ENCODE data around the gene ADAR. TPM values are rescaled to one million over a fixed set of nuclear protein-coding genes. Genes with fewer than 3 reads are reported as not detected.

ADAR gene
- total RNA-seq, 2 experiments from 2014 or later = 206 to 210 TPM

- no peak overlapping the region for H3K27ac ChIP-seq (ENCODE audit: low read depth in 1 of 2, low read length in 2 of 2)
- peaks cover 91% of the 10 kb centered on the region for H3K36me3 ChIP-seq (ENCODE audit: insufficient read depth, low read length)
- no peak overlapping the region for H3K4me3 Mint-ChIP-seq
- peaks cover 97% of the 10 kb centered on the region for H3K36me3 Mint-ChIP-seq (ENCODE audit: low read depth)
- H3K27me3 Mint-ChIP-seq = no peaks in the 10 kb centered on the region
- no peak for TF ChIP-seq CTCF (IDR thresholded peaks at IDR 0.05)
- no peaks in the 10 kb centered on the region for H3K27me3 ChIP-seq (ENCODE audit: control insufficient read depth in 1 of 2, insufficient read depth in 2 of 2, low read length in 2 of 2)
- H3K4me1 Mint-ChIP-seq (ENCODE audit: low read depth) = peaks cover 22% of the 10 kb centered on the region
- ChIA-PET CTCF (interaction anchor here (0.5 to 1.2 kb wide), 3 partner anchors 13 to 1273 kb away, joined by 3 read pairs; partner anchors contain the start of gene ADAR), POLR2A (interaction anchor here (1.2 to 3.0 kb wide), 3 partner anchors 11 to 68 kb away, joined by 3 to 12 read pairs (median 7); partner anchors contain the start of gene ADAR)
- ATAC-seq (ENCODE audit: poor library complexity) = no peak
- H3K9me3 Mint-ChIP-seq = no peaks in the 10 kb centered on the region
- H3K4me1 ChIP-seq (ENCODE audit: insufficient read depth, low read length) = peaks cover 11% of the 10 kb centered on the region
- H3K27ac Mint-ChIP-seq = no peak overlapping the region
- no peak overlapping the region for H3K4me3 ChIP-seq (ENCODE audit: low read length)
- intact Hi-C loops (cut with DNase I, micrococcal nuclease) = no loop called here
- H3K9me3 ChIP-seq (ENCODE audit: control insufficient read depth in 1 of 2, insufficient read depth in 1 of 2, low read length in 2 of 2) = no peaks in the 10 kb centered on the region
- no peak for DNase-seq
These were observed 12.4 kb downstream of the ADAR start for GRCh38 chr1:154595621-154596020.

GRCh38 chr1:154594811-154595210 is 13.2 kb downstream of the ADAR start:
- Histone ChIP-seq H3K9me3 (ENCODE audit: control insufficient read depth in 1 of 2, insufficient read depth in 1 of 2, low read length in 2 of 2) (no peaks in the 10 kb centered on the region), H3K4me1 (ENCODE audit: insufficient read depth, low read length) (peaks cover 6% of the 10 kb centered on the region), H3K36me3 (ENCODE audit: insufficient read depth, low read length) (peaks cover 94% of the 10 kb centered on the region), H3K27ac (ENCODE audit: low read depth in 1 of 2, low read length in 2 of 2) (no peak overlapping the region), H3K4me3 (ENCODE audit: low read length) (no peak overlapping the region), H3K27me3 (ENCODE audit: control insufficient read depth in 1 of 2, insufficient read depth in 2 of 2, low read length in 2 of 2) (no peaks in the 10 kb centered on the region)
- intact Hi-C loops (cut with DNase I, micrococcal nuclease) = no loop called here
- Mint-ChIP-seq H3K4me3 (no peak overlapping the region), H3K36me3 (ENCODE audit: low read depth) (peaks cover 97% of the 10 kb centered on the region), H3K9me3 (no peaks in the 10 kb centered on the region), H3K4me1 (ENCODE audit: low read depth) (peaks cover 15% of the 10 kb centered on the region), H3K27ac (no peak overlapping the region), H3K27me3 (no peaks in the 10 kb centered on the region)
- no peak for TF ChIP-seq CTCF (IDR thresholded peaks at IDR 0.05)
- ATAC-seq (ENCODE audit: poor library complexity) (no peak), DNase-seq (no peak)
- ChIA-PET POLR2A (interaction anchor here (0.7 to 3.0 kb wide), 4 partner anchors 12 to 69 kb away, joined by 3 to 12 read pairs (median 5); partner anchors contain the start of gene ADAR), CTCF (interaction anchor here (1.2 kb wide), 1 partner anchor 14 kb away, joined by 3 read pairs; the partner anchor contains the start of gene ADAR)

- H3K27me3 Mint-ChIP-seq = no peaks in the 10 kb centered on the region
These were observed 14.6 kb downstream of the ADAR start for GRCh38 chr1:154593390-154593789.

More at GRCh38 chr1:154593390-154593789, 14.6 kb downstream of the ADAR start:
- H3K9me3 Mint-ChIP-seq = no peaks in the 10 kb centered on the region
- Histone ChIP-seq H3K36me3 (ENCODE audit: insufficient read depth, low read length) (peaks cover 96% of the 10 kb centered on the region), H3K27ac (ENCODE audit: low read depth in 1 of 2, low read length in 2 of 2) (no peak overlapping the region), H3K4me1 (ENCODE audit: insufficient read depth, low read length) (no peaks in the 10 kb centered on the region), H3K27me3 (ENCODE audit: control insufficient read depth in 1 of 2, insufficient read depth in 2 of 2, low read length in 2 of 2) (no peaks in the 10 kb centered on the region), H3K4me3 (ENCODE audit: low read length) (no peak overlapping the region), H3K9me3 (ENCODE audit: control insufficient read depth in 1 of 2, insufficient read depth in 1 of 2, low read length in 2 of 2) (no peaks in the 10 kb centered on the region)
- ChIA-PET POLR2A (no interaction called here), CTCF (no interaction called here)
- no peak for TF ChIP-seq CTCF (IDR thresholded peaks at IDR 0.05)
- no peak overlapping the region for H3K4me3 Mint-ChIP-seq
- H3K27ac Mint-ChIP-seq = no peak overlapping the region
- H3K36me3 Mint-ChIP-seq (ENCODE audit: low read depth) = peaks cover 97% of the 10 kb centered on the region
- DNase-seq = no peak
- intact Hi-C loops (cut with DNase I, micrococcal nuclease) = no loop called here
- H3K4me1 Mint-ChIP-seq (ENCODE audit: low read depth) = peaks cover under 1% of the 10 kb centered on the region
- ATAC-seq (ENCODE audit: poor library complexity) = no peak

Data from CD4-positive, alpha-beta T cell (primary cell).